ENCODE results near the gene ATP10D.

- TF ChIP-seq CSDC2 (CRISPR knock-in tag; IDR thresholded peaks at IDR 0.05) (no peak), ZFP30 (CRISPR knock-in tag; IDR thresholded peaks at IDR 0.05) (no peak), ZFP3 (CRISPR knock-in tag; IDR thresholded peaks at IDR 0.05) (no peak), PATZ1 (CRISPR knock-in tag; IDR thresholded peaks at IDR 0.05; ENCODE audit: borderline replicate concordance) (no peak; the same call in 1 of the 2 replicates), ARNTL (CRISPR knock-in tag; IDR thresholded peaks at IDR 0.05; ENCODE audit: borderline replicate concordance, low read depth) (peak; percentile 94)
Observed at GRCh38 chr4:47463235-47463956, 21.7 kb upstream of the ATP10D start, which contains the start of gene COMMD8.

All from SK-N-SH treated with all-trans-retinoic acid at 6 μM for 48 hours (cell line).